Body of pancreas (tissue), 4 donors: ENCODE results near the gene TNFAIP2.

Source experiments
- POLR2A ChIP-seq, 3 donors: fragments of 450-650 bp; IDR thresholded peaks; one replicate each; pipeline ENCODE4 v1.6.1; 2016; ENCODE audit warnings: antibody characterized with exemption in 3 of 3, mild to moderate bottlenecking in 2 of 3
- TF ChIP-seq, protein P1 (sequence below), 7 experiments: fragments of 450-650 bp in 4 of 7; fragments of 200-600 bp in 3 of 7; sonication (generic) in 3 of 7; IDR thresholded peaks; one replicate each; pipeline ENCODE4 v1.5.1; 2016 to 2019; ENCODE audit warnings: antibody characterized with exemption in 7 of 7

DNA sequence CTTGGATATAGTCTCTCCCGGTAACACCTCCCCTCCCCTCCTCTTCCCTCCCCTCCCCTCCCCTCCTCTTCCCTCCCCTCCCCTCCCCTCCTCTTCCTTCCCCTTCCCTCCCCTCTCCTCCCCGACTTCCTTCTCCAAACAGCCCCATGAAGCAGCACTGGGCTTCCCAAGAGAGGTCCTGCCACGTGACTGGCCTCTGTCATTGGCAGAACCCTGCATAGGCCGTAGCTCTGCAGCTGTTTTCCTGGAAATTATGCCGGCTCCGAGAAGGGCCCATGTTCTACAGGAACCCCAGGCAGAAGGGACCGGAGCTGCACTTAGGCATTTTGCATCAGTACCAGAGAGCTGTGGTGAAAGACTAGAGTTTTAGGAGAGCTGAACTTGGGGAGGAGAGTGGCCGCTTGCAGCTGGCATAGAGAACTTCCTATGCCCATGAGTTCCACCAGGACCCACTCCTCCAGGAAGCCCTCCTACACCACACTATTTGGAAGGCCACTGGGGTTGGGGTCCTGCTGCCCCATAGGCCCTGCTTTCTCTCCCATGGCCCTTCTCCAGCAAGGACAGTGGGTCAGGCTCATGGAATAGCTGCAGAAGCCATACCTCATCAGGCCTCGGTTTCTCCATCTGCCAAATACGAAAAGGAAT, 5.1 kb upstream of the TNFAIP2 start:
- TF ChIP-seq, protein P1, sequence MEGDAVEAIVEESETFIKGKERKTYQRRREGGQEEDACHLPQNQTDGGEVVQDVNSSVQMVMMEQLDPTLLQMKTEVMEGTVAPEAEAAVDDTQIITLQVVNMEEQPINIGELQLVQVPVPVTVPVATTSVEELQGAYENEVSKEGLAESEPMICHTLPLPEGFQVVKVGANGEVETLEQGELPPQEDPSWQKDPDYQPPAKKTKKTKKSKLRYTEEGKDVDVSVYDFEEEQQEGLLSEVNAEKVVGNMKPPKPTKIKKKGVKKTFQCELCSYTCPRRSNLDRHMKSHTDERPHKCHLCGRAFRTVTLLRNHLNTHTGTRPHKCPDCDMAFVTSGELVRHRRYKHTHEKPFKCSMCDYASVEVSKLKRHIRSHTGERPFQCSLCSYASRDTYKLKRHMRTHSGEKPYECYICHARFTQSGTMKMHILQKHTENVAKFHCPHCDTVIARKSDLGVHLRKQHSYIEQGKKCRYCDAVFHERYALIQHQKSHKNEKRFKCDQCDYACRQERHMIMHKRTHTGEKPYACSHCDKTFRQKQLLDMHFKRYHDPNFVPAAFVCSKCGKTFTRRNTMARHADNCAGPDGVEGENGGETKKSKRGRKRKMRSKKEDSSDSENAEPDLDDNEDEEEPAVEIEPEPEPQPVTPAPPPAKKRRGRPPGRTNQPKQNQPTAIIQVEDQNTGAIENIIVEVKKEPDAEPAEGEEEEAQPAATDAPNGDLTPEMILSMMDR (IDR thresholded peaks at IDR 0.05): no peak
- no peak for TF ChIP-seq POLR2A (IDR thresholded peaks at IDR 0.05)
